Measurements from ENCODE around the gene MPP1.

- TF ChIP-seq NR2C1 (IDR thresholded peaks at IDR 0.05) (no peak), NR2C1 (tag; IDR thresholded peaks at IDR 0.05) (no peak), IRF1 (CRISPR knock-in tag; IDR thresholded peaks at IDR 0.05; ENCODE audit: borderline replicate concordance) (no peak), ZNF133 (CRISPR knock-in tag; IDR thresholded peaks at IDR 0.05) (no peak), ZBTB34 (CRISPR knock-in tag; IDR thresholded peaks at IDR 0.05) (no peak), SRSF3 (IDR thresholded peaks at IDR 0.05; ENCODE audit: insufficient read depth, low read length) (no peak), ZNF165 (CRISPR knock-in tag; IDR thresholded peaks at IDR 0.05; ENCODE audit: borderline replicate concordance) (no peak), RFX7 (CRISPR knock-in tag; IDR thresholded peaks at IDR 0.05) (no peak), THAP7 (CRISPR knock-in tag; IDR thresholded peaks at IDR 0.05) (no peak), CTCF (IDR thresholded peaks at IDR 0.05 in 2 of 3, conservative IDR thresholded peaks at IDR 0.05 in 1 of 3; ENCODE audit: insufficient read depth in 2 of 3, low read depth in 1 of 3, low read length in 3 of 3) (no peak), PATZ1 (CRISPR knock-in tag; IDR thresholded peaks at IDR 0.05; ENCODE audit: borderline replicate concordance) (no peak)
Measured at GRCh38 chrX:154812341-154813101, 7.2 kb upstream of the MPP1 start.
